ENCODE results near the gene CFAP73. TPM values are rescaled to one million over a fixed set of nuclear protein-coding genes. Genes with fewer than 3 reads are reported as not detected.

The CFAP73 gene
- total RNA-seq, 3 donors from 2014 or later: 0.29 TPM; not detected in 2

- intact Hi-C loops (cut with DNase I; ENCODE audit: low total_unique reads): no loop called here
- no peak for DNase-seq (ENCODE audit: low spot score in 2 of 2)
- Histone ChIP-seq H3K4me3 (no peak overlapping the region), H3K27ac (no peak overlapping the region), H3K27me3 (no peaks in the 10 kb centered on the region), H3K4me1 (no peaks in the 10 kb centered on the region), H3K36me3 (no peaks in the 10 kb centered on the region), H3K9me3 (no peaks in the 10 kb centered on the region)
- TF ChIP-seq CTCF (IDR thresholded peaks at IDR 0.05) (no peak), POLR2AphosphoS5 (IDR thresholded peaks at IDR 0.05) (no peak), POLR2A (IDR thresholded peaks at IDR 0.05) (no peak)
These were observed 10.4 kb downstream of the CFAP73 start for GRCh38 chr12:113159937-113160336.

GRCh38 chr12:113161415-113162016 lies 12.0 kb downstream of the CFAP73 start:
- Histone ChIP-seq H3K4me1 (no peaks in the 10 kb centered on the region), H3K4me3 (no peak overlapping the region), H3K27ac (no peak overlapping the region), H3K9me3 (no peaks in the 10 kb centered on the region), H3K27me3 (no peaks in the 10 kb centered on the region), H3K36me3 (peaks cover 10% of the 10 kb centered on the region)
- intact Hi-C loops (cut with DNase I; ENCODE audit: low total_unique reads): no loop called here
- no peak for DNase-seq (ENCODE audit: low spot score in 2 of 2)
- TF ChIP-seq POLR2AphosphoS5 (IDR thresholded peaks at IDR 0.05) (no peak), CTCF (IDR thresholded peaks at IDR 0.05) (no peak), POLR2A (IDR thresholded peaks at IDR 0.05) (no peak)

DNA sequence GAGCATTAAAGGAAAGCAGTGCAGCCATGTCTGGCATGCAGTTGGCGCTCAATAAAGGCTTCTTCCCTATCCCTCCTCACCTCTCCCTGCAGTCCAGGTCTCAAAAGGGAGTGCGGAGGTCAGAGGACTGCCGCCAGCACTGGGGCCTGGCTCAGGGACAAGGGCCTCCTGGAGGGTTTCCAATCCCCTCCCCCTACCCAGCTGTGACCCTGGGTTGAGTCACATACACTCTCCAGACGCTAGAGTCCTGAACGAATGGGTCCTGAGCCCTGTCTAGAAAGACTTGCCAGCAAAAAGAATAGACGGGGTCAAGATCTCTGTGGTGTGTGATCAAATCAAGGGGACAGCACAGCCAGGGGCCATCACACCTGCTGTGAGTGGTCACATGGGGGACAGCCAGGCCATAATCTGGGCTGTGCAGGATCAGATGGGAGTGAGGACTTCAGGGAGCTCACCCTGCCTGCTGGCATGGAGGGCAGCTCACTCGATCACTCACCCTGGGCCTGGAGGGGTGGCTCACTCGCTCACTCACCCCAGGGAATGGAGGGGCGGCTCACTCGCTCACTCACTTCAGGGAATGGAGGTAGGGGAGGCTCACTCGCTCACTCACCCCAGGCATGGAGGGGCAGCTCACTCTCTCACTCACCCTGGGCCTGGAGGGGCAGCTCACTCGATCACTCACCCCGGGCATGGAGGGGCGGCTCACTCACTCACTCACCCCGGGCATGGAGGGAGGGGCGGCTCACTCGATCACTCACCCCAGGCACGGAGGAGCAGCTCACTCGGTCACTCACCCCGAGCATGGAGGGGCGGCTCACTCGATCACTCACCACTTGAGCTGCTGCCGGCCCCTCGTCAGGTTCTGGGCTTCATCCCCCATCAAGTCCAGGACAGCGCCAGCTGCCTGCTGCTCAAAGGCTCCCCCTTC lies 12.8 kb downstream of the CFAP73 start:
- Histone ChIP-seq H3K36me3 (peaks cover 10% of the 10 kb centered on the region), H3K9me3 (no peaks in the 10 kb centered on the region), H3K4me1 (no peaks in the 10 kb centered on the region), H3K27me3 (no peaks in the 10 kb centered on the region), H3K4me3 (no peak overlapping the region), H3K27ac (no peak overlapping the region)
- intact Hi-C loops (cut with DNase I; ENCODE audit: low total_unique reads): no loop called here
- DNase-seq (ENCODE audit: low spot score in 2 of 2): no peak
- TF ChIP-seq POLR2AphosphoS5 (IDR thresholded peaks at IDR 0.05) (no peak), POLR2A (IDR thresholded peaks at IDR 0.05) (no peak), CTCF (IDR thresholded peaks at IDR 0.05) (no peak)

GRCh38 chr12:113163030-113163360 lies 13.5 kb downstream of the CFAP73 start:
- TF ChIP-seq POLR2AphosphoS5 (IDR thresholded peaks at IDR 0.05) (no peak), POLR2A (IDR thresholded peaks at IDR 0.05) (no peak), CTCF (IDR thresholded peaks at IDR 0.05) (no peak)
- intact Hi-C loops (cut with DNase I; ENCODE audit: low total_unique reads): no loop called here
- Histone ChIP-seq H3K4me1 (no peaks in the 10 kb centered on the region), H3K27me3 (no peaks in the 10 kb centered on the region), H3K4me3 (no peak overlapping the region), H3K27ac (no peak overlapping the region), H3K36me3 (peaks cover 10% of the 10 kb centered on the region), H3K9me3 (no peaks in the 10 kb centered on the region)
- no peak for DNase-seq (ENCODE audit: low spot score in 2 of 2)

- H3K4me1 ChIP-seq: no peaks in the 10 kb centered on the region
- no peak for DNase-seq (ENCODE audit: low spot score in 2 of 2)
- H3K27me3 ChIP-seq: no peaks in the 10 kb centered on the region
- TF ChIP-seq POLR2A (IDR thresholded peaks at IDR 0.05) (no peak), POLR2AphosphoS5 (IDR thresholded peaks at IDR 0.05) (no peak), CTCF (IDR thresholded peaks at IDR 0.05) (no peak)
- peaks cover 10% of the 10 kb centered on the region for H3K36me3 ChIP-seq
- no peak overlapping the region for H3K27ac ChIP-seq
- H3K4me3 ChIP-seq: no peak overlapping the region
- no peaks in the 10 kb centered on the region for H3K9me3 ChIP-seq
- intact Hi-C loops (cut with DNase I; ENCODE audit: low total_unique reads): no loop called here
These were observed 14.5 kb downstream of the CFAP73 start for GRCh38 chr12:113164014-113164413.

Measured in breast epithelium (tissue), 4 donors.